GM21529 (cell line): ENCODE results near the gene KLHL28.

Experiments
- ATAC-seq: cut with Tn5 transposase; IDR thresholded peaks from one replicate; pipeline ENCODE4 v1.9.1; 2021; ENCODE audit not compliant: unreplicated experiment

KLHL28 gene

GRCh38 chr14:44961554-44962333 lies at the start of gene KLHL28, which contains the start of gene TOGARAM1:
Gene KLHL28, minus strand, starts transcription at chr14:44961947. Its CDS starts 16,019 bp downstream, at chr14:44945928.
Gene TOGARAM1, plus strand, starts transcription at chr14:44962190. Its CDS starts 232 bp downstream, at chr14:44962422.
- peak; percentile 88 for ATAC-seq

GRCh38 chr14:45003924-45004323 lies 42.2 kb upstream of the KLHL28 start:
- ATAC-seq = no peak

- ATAC-seq = no peak
Observed at GRCh38 chr14:44995770-44996294, 34.1 kb upstream of the KLHL28 start.

GRCh38 chr14:44995196-44995595 lies 33.4 kb upstream of the KLHL28 start:
- ATAC-seq = no peak

GRCh38 chr14:44990533-44990932 lies 28.8 kb upstream of the KLHL28 start:
- no peak for ATAC-seq

GRCh38 chr14:44989497-44990440 lies 28.0 kb upstream of the KLHL28 start:
- ATAC-seq = no peak

GRCh38 chr14:44988694-44989093 lies 26.9 kb upstream of the KLHL28 start:
- no peak for ATAC-seq

- no peak for ATAC-seq
Observed at GRCh38 chr14:44982594-44982993, 20.8 kb upstream of the KLHL28 start.

GRCh38 chr14:44981198-44981597 lies 19.5 kb upstream of the KLHL28 start:
- ATAC-seq = no peak

- ATAC-seq = no peak
Observed at GRCh38 chr14:44979740-44980356, 18.1 kb upstream of the KLHL28 start.

- no peak for ATAC-seq
Observed at GRCh38 chr14:44979273-44979672, 17.5 kb upstream of the KLHL28 start.

GRCh38 chr14:44971459-44971858 lies 9.7 kb upstream of the KLHL28 start:
- ATAC-seq = no peak

GRCh38 chr14:44970907-44971306 lies 9.2 kb upstream of the KLHL28 start:
- no peak for ATAC-seq

GRCh38 chr14:44968714-44969113 lies 7.0 kb upstream of the KLHL28 start:
- no peak for ATAC-seq

GRCh38 chr14:44966601-44967336 lies 5.0 kb upstream of the KLHL28 start:
- ATAC-seq = no peak

- no peak for ATAC-seq
Observed at GRCh38 chr14:44963775-44964380, 2.1 kb upstream of the KLHL28 start.

- ATAC-seq = no peak
Observed at GRCh38 chr14:44963044-44963528, 1.3 kb upstream of the KLHL28 start.

- peak; percentile 28 for ATAC-seq
Observed at GRCh38 chr14:44962334-44963043, 742 bp upstream of the KLHL28 start.

GRCh38 chr14:44961151-44961553 lies 595 bp downstream of the KLHL28 start:
- peak; percentile 23 for ATAC-seq
